Endodermal cell (in vitro differentiated cells): ENCODE data around the gene CAPN14. TPM values are rescaled to one million over a fixed set of nuclear protein-coding genes. Genes with fewer than 3 reads are reported as not detected.

Experiments
- DNase-seq: peaks from one replicate; pipeline ENCODE4 v3.0.0-alpha.2; 2017
- H3K27ac ChIP-seq: 2 replicates; pipeline ENCODE4 v1.5.1; 2013; ENCODE audit warnings: mild to moderate bottlenecking, low read depth, low read length, moderate library complexity
- H3K27me3 ChIP-seq: 2 replicates; pipeline ENCODE4 v1.6.1; 2013; ENCODE audit warnings: mild to moderate bottlenecking, low read length, moderate library complexity; ENCODE audit not compliant: insufficient read depth, control insufficient read depth, poor library complexity, severe bottlenecking
- H3K36me3 ChIP-seq: 2 replicates; pipeline ENCODE4 v1.7.0; 2013; ENCODE audit warnings: mild to moderate bottlenecking, low read length, moderate library complexity; ENCODE audit not compliant: control insufficient read depth, insufficient read depth
- H3K4me1 ChIP-seq: one replicate; pipeline ENCODE4 v1.7.0; 2013; ENCODE audit warnings: low read length; ENCODE audit not compliant: control insufficient read depth, insufficient read depth
- H3K4me3 ChIP-seq: 2 replicates; pipeline ENCODE4 v1.5.1; 2013; ENCODE audit warnings: mild to moderate bottlenecking, low read length, moderate library complexity
- H3K9ac ChIP-seq: 2 replicates; pipeline ENCODE4 v1.6.1; 2013; ENCODE audit warnings: mild to moderate bottlenecking, low read length, moderate library complexity; ENCODE audit not compliant: poor library complexity, severe bottlenecking; ENCODE audit errors: extremely low read depth
- H3K9me3 ChIP-seq: 2 replicates; pipeline ENCODE4 v1.6.1; 2013; ENCODE audit warnings: mild to moderate bottlenecking, low read length, moderate library complexity; ENCODE audit not compliant: control insufficient read depth
- H3K27ac Mint-ChIP-seq: 2 replicates; pipeline ENCODE4 v1.8.0; 2020; ENCODE audit warnings: mixed read lengths
- H3K27me3 Mint-ChIP-seq: 2 replicates; pipeline ENCODE4 v1.8.0; 2021; ENCODE audit warnings: mild to moderate bottlenecking, mixed read lengths; ENCODE audit not compliant: insufficient read depth
- H3K36me3 Mint-ChIP-seq: 2 replicates; pipeline ENCODE4 v1.8.0; 2020; ENCODE audit warnings: low read depth, mixed read lengths
- H3K4me1 Mint-ChIP-seq: 2 replicates; pipeline ENCODE4 v1.8.0; 2020; ENCODE audit warnings: mixed read lengths
- H3K4me3 Mint-ChIP-seq: 2 replicates; pipeline ENCODE4 v1.8.0; 2020; ENCODE audit warnings: mild to moderate bottlenecking, moderate library complexity, mixed read lengths
- H3K9me3 Mint-ChIP-seq: 2 replicates; pipeline ENCODE4 v1.8.0; 2020; ENCODE audit warnings: mild to moderate bottlenecking, mixed read lengths
- CTCF ChIP-seq: fragments of 200-600 bp; sonication (generic); conservative IDR thresholded peaks from 2 replicates; pipeline ENCODE4 v1.5.0; 2021; ENCODE audit warnings: antibody characterized with exemption, mild to moderate bottlenecking
- WGBS, 2 experiments: methylation state at CpG; one replicate each; pipeline versions ENCODE4 v1.1.5 to v1.1.7; 2013; ENCODE audit warnings: missing lambda C conversion rate in 2 of 2, mixed read lengths in 1 of 2; ENCODE audit not compliant: insufficient coverage in 1 of 2, insufficient read length in 1 of 2; 5-methylcytosine and 5-hydroxymethylcytosine counted together
- total RNA-seq, 2 donors: library from RNA; stranded (reverse); fragmentation: NEBNext Ultra II Directional in 1 of 2; extraction: Animal tissue kit (Norgen Biotek cat#: 25700) in 1 of 2; gene quantifications; 2 replicates in 1 of 2; 3 replicates in 1 of 2; pipeline ENCODE4 v1.2.1, GENCODE V29; 2021

The CAPN14 gene
- total RNA-seq, 2 donors from 2014 or later: 0.31 to 0.40 TPM

- no peak overlapping the region for H3K27ac Mint-ChIP-seq
- no peak for TF ChIP-seq CTCF
Measured at GRCh38 chr2:31142110-31142509, 75.2 kb downstream of the CAPN14 start.

GRCh38 chr2:31141443-31142085, 75.8 kb downstream of the CAPN14 start:
- Histone ChIP-seq H3K27ac (no peak overlapping the region), H3K27me3 (peaks cover 64% of the 10 kb centered on the region), H3K9me3 (no peaks in the 10 kb centered on the region), H3K9ac (no peak overlapping the region), H3K4me3 (no peak overlapping the region), H3K4me1 (no peaks in the 10 kb centered on the region), H3K36me3 (no peaks in the 10 kb centered on the region)
- no peak for TF ChIP-seq CTCF
- WGBS, 2 experiments: 90% methylated on average over 15 of the region's 15 CpGs
- Mint-ChIP-seq H3K36me3 (no peaks in the 10 kb centered on the region), H3K9me3 (no peaks in the 10 kb centered on the region), H3K4me1 (peaks cover 6% of the 10 kb centered on the region), H3K27ac (no peak overlapping the region), H3K27me3 (peaks cover 82% of the 10 kb centered on the region), H3K4me3 (no peak overlapping the region)
- DNase-seq: no peak

More at GRCh38 chr2:31142110-31142509, 75.2 kb downstream of the CAPN14 start:
- Histone ChIP-seq H3K27ac (no peak overlapping the region), H3K9ac (no peak overlapping the region), H3K9me3 (no peaks in the 10 kb centered on the region), H3K36me3 (no peaks in the 10 kb centered on the region), H3K27me3 (peaks cover 58% of the 10 kb centered on the region), H3K4me1 (no peaks in the 10 kb centered on the region), H3K4me3 (no peak overlapping the region)
- Mint-ChIP-seq H3K27me3 (peaks cover 77% of the 10 kb centered on the region), H3K4me3 (no peak overlapping the region), H3K9me3 (no peaks in the 10 kb centered on the region), H3K4me1 (peaks cover 1% of the 10 kb centered on the region), H3K36me3 (no peaks in the 10 kb centered on the region)
- 63 to 78% methylated on average over 1 to 3 of the region's 3 CpGs for WGBS, 2 experiments
- no peak for DNase-seq

GRCh38 chr2:31140151-31140550, 77.2 kb downstream of the CAPN14 start:
- Mint-ChIP-seq H3K4me1 (peaks cover 6% of the 10 kb centered on the region), H3K27ac (no peak overlapping the region), H3K27me3 (peaks cover 89% of the 10 kb centered on the region), H3K36me3 (no peaks in the 10 kb centered on the region), H3K4me3 (no peak overlapping the region), H3K9me3 (no peaks in the 10 kb centered on the region)
- H3K9ac ChIP-seq: no peak overlapping the region
- no peaks in the 10 kb centered on the region for H3K36me3 ChIP-seq
- no peak for TF ChIP-seq CTCF
- no peak for DNase-seq
- WGBS, 2 experiments: 92 to 95% methylated on average over 7 to 8 of the region's 8 CpGs
- no peak overlapping the region for H3K4me3 ChIP-seq
- no peaks in the 10 kb centered on the region for H3K4me1 ChIP-seq
- H3K27ac ChIP-seq: no peak overlapping the region
- H3K9me3 ChIP-seq: no peaks in the 10 kb centered on the region
- peaks cover 73% of the 10 kb centered on the region for H3K27me3 ChIP-seq
